Neural progenitor cell (in vitro differentiated cells): Measurements from ENCODE around the gene ATF4. TPM values are rescaled to one million over a fixed set of nuclear protein-coding genes. Genes with fewer than 3 reads are reported as not detected.

ENCODE experiments used
- DNase-seq: peaks from one replicate; pipeline ENCODE4 v3.0.0-alpha.2; 2016; ENCODE audit warnings: low spot score
- H2AFZ ChIP-seq: fragments of 200-600 bp; sonication (generic); replicated peaks from 2 replicates; pipeline ENCODE4 v1.6.1; 2016; ENCODE audit warnings: antibody characterized with exemption
- H3F3A ChIP-seq: fragments of 200-600 bp; sonication (generic); 2 replicates; pipeline ENCODE4 v1.6.1; 2016; ENCODE audit warnings: antibody characterized with exemption, low read depth
- H3K27ac ChIP-seq: fragments of 200-600 bp; sonication (generic); 2 replicates; pipeline ENCODE4 v1.5.1; 2016; ENCODE audit warnings: mild to moderate bottlenecking
- H3K27me3 ChIP-seq: fragments of 200-600 bp; sonication (generic); 2 replicates; pipeline ENCODE4 v1.6.1; 2016; ENCODE audit warnings: mild to moderate bottlenecking, moderate library complexity
- H3K36me3 ChIP-seq: fragments of 200-600 bp; sonication (generic); 2 replicates; pipeline ENCODE4 v1.5.1; 2016
- H3K4me1 ChIP-seq: fragments of 200-600 bp; sonication (generic); 2 replicates; pipeline ENCODE4 v1.6.1; 2016; ENCODE audit warnings: mixed run types
- H3K4me2 ChIP-seq: fragments of 200-600 bp; sonication (generic); 2 replicates; pipeline ENCODE4 v1.6.1; 2016
- H3K4me3 ChIP-seq: fragments of 200-600 bp; sonication (generic); 2 replicates; pipeline ENCODE4 v1.5.1; 2016
- H3K79me2 ChIP-seq: fragments of 200-600 bp; sonication (generic); 2 replicates; pipeline ENCODE4 v1.6.1; 2016; ENCODE audit warnings: low read depth
- H3K9ac ChIP-seq: fragments of 200-600 bp; sonication (generic); 2 replicates; pipeline ENCODE4 v1.6.1; 2016
- H3K9me3 ChIP-seq: fragments of 200-600 bp; sonication (generic); 2 replicates; pipeline ENCODE4 v1.5.1; 2016; ENCODE audit warnings: low read depth
- H4K20me1 ChIP-seq: fragments of 200-600 bp; sonication (generic); 2 replicates; pipeline ENCODE4 v1.6.1; 2016; ENCODE audit warnings: low read depth
- H3K27ac Mint-ChIP-seq: 3 replicates; pipeline ENCODE4 v1.8.0; 2021; ENCODE audit warnings: mixed read lengths
- H3K27me3 Mint-ChIP-seq: 2 replicates; pipeline ENCODE4 v1.8.0; 2022; ENCODE audit warnings: low read depth, mild to moderate bottlenecking, inconsistent platforms, moderate library complexity, mixed read lengths; ENCODE audit not compliant: insufficient read depth
- H3K36me3 Mint-ChIP-seq: 3 replicates; pipeline ENCODE4 v1.8.0; 2021; ENCODE audit warnings: mixed read lengths
- H3K4me1 Mint-ChIP-seq: 3 replicates; pipeline ENCODE4 v1.8.0; 2021; ENCODE audit warnings: mixed read lengths
- H3K4me3 Mint-ChIP-seq: 3 replicates; pipeline ENCODE4 v1.8.0; 2021; ENCODE audit warnings: mild to moderate bottlenecking, moderate library complexity, mixed read lengths
- H3K9me3 Mint-ChIP-seq: 3 replicates; pipeline ENCODE4 v1.8.0; 2020; ENCODE audit warnings: mixed read lengths
- CTCF ChIP-seq: fragments of 200-600 bp; sonication (generic); IDR thresholded peaks from 2 replicates; pipeline ENCODE4 v1.5.1; 2017; ENCODE audit warnings: antibody characterized with exemption, mild to moderate bottlenecking
- EZH2 ChIP-seq: fragments of 200-600 bp; sonication (generic); IDR thresholded peaks from 2 replicates; pipeline ENCODE4 v1.6.1; 2017; ENCODE audit warnings: antibody characterized with exemption, mild to moderate bottlenecking, moderate library complexity
- EZH2phosphoT487 ChIP-seq: fragments of 200-600 bp; sonication (generic); IDR thresholded peaks from 2 replicates; pipeline ENCODE4 v1.6.1; 2017; ENCODE audit warnings: antibody characterized with exemption
- total RNA-seq: library from RNA; depleted of rRNA; stranded (reverse); fragments of >200 nt; gene quantifications from 2 replicates; pipeline ENCODE4 v1.2.3, GENCODE V29; 2015; ENCODE audit warnings: low replicate concordance

Gene ATF4
- total RNA-seq, 1 donor from 2014 or later = 189 TPM

DNA sequence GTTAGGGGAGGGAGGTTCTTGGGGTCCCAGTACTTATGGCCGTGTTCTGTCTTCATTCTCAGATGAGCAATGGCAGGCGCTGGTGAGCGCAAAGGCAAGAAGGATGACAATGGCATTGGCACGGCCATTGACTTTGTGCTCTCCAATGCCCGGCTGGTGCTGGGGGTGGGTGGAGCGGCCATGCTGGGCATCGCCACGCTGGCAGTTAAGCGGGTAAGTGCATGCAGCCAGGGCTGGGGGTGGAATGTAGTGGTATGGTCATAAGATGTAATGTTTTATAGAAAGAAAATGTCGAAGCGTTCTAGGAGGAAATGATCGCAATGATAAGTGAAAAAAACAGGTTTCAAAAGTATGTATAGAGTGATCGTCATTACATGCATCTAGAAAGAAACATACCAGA is 9.1 kb upstream of the ATF4 start:
- H3K4me1 ChIP-seq = no peaks in the 10 kb centered on the region
- no peaks in the 10 kb centered on the region for H3K9me3 ChIP-seq
- TF ChIP-seq CTCF (no peak), EZH2phosphoT487 (no peak)
- H3K4me2 ChIP-seq = no peak overlapping the region
- H3K4me3 ChIP-seq = no peak overlapping the region
- H3K27ac Mint-ChIP-seq = no peak overlapping the region
- no peaks in the 10 kb centered on the region for H3K4me1 Mint-ChIP-seq
- peaks cover 45% of the 10 kb centered on the region for H3K36me3 Mint-ChIP-seq
- H3K27me3 Mint-ChIP-seq = peaks cover 5% of the 10 kb centered on the region
- peaks cover 62% of the 10 kb centered on the region for H4K20me1 ChIP-seq
- peaks cover 15% of the 10 kb centered on the region for H3K27me3 ChIP-seq
- peaks cover 10% of the 10 kb centered on the region for H3F3A ChIP-seq
- no peaks in the 10 kb centered on the region for H3K36me3 ChIP-seq
- H3K9me3 Mint-ChIP-seq = no peaks in the 10 kb centered on the region
- peaks cover 13% of the 10 kb centered on the region for H3K79me2 ChIP-seq
- no peak overlapping the region for H3K4me3 Mint-ChIP-seq
- H2AFZ ChIP-seq = no peak overlapping the region
- H3K9ac ChIP-seq = no peak overlapping the region
- no peak for DNase-seq
- H3K27ac ChIP-seq = no peak overlapping the region

DNA sequence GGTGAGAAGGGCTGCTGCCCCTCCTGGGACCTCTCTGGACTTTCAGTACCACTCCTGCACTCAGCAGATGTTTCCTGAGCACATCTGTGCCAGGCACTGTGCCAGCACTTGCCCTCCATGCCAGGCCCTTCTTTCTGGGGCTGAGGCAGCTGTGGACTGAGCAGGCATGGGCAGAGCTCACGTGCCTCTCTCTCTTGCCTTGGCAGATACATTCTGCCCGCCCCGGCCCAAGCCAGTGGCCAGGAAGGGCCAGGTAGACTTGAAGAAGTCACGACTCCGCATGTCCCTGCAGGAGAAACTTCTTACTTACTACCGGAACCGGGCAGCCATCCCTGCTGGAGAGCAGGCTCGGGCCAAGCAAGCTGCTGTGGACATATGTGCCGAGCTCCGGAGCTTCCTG is 8.3 kb upstream of the ATF4 start:
- Mint-ChIP-seq H3K4me3 (no peak overlapping the region), H3K27me3 (peaks cover 7% of the 10 kb centered on the region), H3K9me3 (no peaks in the 10 kb centered on the region), H3K4me1 (no peaks in the 10 kb centered on the region), H3K36me3 (peaks cover 37% of the 10 kb centered on the region), H3K27ac (no peak overlapping the region)
- no peaks in the 10 kb centered on the region for H3K9me3 ChIP-seq
- H3K36me3 ChIP-seq = no peaks in the 10 kb centered on the region
- no peak for DNase-seq
- H3K4me1 ChIP-seq = no peaks in the 10 kb centered on the region
- no peak overlapping the region for H3K9ac ChIP-seq
- no peak overlapping the region for H3K4me2 ChIP-seq
- H3K4me3 ChIP-seq = no peak overlapping the region
- peaks cover 10% of the 10 kb centered on the region for H3F3A ChIP-seq
- peaks cover 13% of the 10 kb centered on the region for H3K79me2 ChIP-seq
- no peak overlapping the region for H3K27ac ChIP-seq
- H2AFZ ChIP-seq = no peak overlapping the region
- TF ChIP-seq EZH2 (no peak), CTCF (no peak), EZH2phosphoT487 (no peak)
- peaks cover 8% of the 10 kb centered on the region for H3K27me3 ChIP-seq
- peaks cover 62% of the 10 kb centered on the region for H4K20me1 ChIP-seq

- Mint-ChIP-seq H3K4me1 (peaks cover 10% of the 10 kb centered on the region), H3K4me3 (no peak overlapping the region), H3K9me3 (no peaks in the 10 kb centered on the region), H3K36me3 (peaks cover 37% of the 10 kb centered on the region), H3K27ac (no peak overlapping the region), H3K27me3 (peaks cover 9% of the 10 kb centered on the region)
- Histone ChIP-seq H3K4me1 (peaks cover 2% of the 10 kb centered on the region), H3K36me3 (no peaks in the 10 kb centered on the region), H3K27me3 (no peaks in the 10 kb centered on the region), H3K79me2 (peaks cover 20% of the 10 kb centered on the region), H3K9ac (no peak overlapping the region), H3F3A (peaks cover 25% of the 10 kb centered on the region), H3K4me2 (no peak overlapping the region), H4K20me1 (peaks cover 51% of the 10 kb centered on the region), H3K4me3 (no peak overlapping the region), H3K9me3 (no peaks in the 10 kb centered on the region), H3K27ac (no peak overlapping the region), H2AFZ (no peak overlapping the region)
- no peak for DNase-seq
- TF ChIP-seq EZH2phosphoT487 = no peak
- no peak for TF ChIP-seq CTCF
- no peak for TF ChIP-seq EZH2
These were observed 6.6 kb upstream of the ATF4 start for GRCh38 chr22:39513791-39514190.
